Inflammatory macrophage treated with lipopolysaccharide for 4 hours (primary cell): ENCODE data around the gene MYO3B.
"Not testable (repeated sequence)": the region's sequence is repeated elsewhere in the genome, so short reads cannot be mapped to it uniquely, and the experiment has no call there.

Source experiments
- DNase-seq: peaks from one replicate; pipeline ENCODE4 v3.0.0-alpha.2; 2020

MYO3B gene

GRCh38 chr2:170530284-170530745, 352.4 kb downstream of the MYO3B start:
- DNase-seq, result no peak

- no peak for DNase-seq
Measured at GRCh38 chr2:170530803-170531564, 353.0 kb downstream of the MYO3B start.

DNA sequence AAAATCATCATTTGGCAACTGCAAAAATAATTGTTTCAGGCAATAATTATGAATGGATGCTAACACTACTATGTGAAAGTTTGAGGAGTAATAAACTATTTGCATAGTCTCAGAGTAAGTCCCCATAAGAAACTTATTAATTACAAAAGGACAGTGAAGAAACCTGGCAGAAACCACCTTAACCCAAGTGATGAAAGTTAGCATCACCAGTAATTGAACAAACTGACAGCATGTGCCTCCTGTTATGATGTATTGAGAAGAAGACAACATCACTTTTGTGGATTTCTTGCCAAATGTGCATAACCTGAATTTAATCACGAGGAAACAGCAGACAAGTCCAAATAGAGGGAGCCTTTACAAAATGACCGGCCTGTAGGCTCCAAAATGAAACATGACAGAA, 353.9 kb downstream of the MYO3B start:
- DNase-seq, result no peak

DNA sequence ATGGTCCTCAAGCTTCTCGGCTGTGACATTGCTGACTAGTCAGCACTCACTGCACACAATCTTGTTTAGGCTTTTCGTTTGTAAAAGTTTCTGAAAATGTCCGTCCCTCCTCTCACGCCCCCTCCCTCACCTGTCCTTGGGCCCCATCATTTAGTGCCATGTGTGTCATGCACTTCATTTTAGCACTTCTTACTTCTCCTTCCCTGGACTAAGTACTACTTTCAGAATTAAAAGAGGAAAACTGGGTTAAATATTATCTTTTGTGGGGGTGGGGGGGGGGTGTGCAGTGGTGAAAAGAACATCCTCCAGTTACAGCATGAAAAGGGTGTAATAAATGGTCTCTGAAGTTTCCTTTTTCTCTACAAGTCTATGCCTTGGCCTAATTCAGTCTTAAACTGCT, 355.2 kb downstream of the MYO3B start:
- no peak for DNase-seq

DNA sequence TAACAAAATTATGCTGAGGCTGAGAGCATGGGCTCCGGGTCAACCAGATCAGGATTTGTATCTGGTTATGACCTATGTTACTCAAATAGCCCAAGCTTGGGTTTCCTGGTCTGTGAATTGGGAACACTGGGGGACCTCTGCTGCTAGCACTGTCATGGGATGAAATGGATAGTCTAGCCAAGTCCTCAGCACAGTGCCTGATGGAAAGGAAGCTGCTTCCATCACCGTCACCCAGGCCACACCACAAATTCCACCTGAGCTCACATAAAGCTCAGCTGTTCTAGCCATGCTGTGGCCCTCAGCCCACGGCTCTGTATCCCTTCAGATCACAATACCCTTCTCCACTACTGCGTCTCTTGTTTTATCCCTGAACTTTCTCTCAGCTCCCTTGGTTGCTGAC, 357.6 kb downstream of the MYO3B start:
- no peak for DNase-seq

- DNase-seq, result no peak
Measured at GRCh38 chr2:170544817-170545216, 366.9 kb downstream of the MYO3B start.

DNA sequence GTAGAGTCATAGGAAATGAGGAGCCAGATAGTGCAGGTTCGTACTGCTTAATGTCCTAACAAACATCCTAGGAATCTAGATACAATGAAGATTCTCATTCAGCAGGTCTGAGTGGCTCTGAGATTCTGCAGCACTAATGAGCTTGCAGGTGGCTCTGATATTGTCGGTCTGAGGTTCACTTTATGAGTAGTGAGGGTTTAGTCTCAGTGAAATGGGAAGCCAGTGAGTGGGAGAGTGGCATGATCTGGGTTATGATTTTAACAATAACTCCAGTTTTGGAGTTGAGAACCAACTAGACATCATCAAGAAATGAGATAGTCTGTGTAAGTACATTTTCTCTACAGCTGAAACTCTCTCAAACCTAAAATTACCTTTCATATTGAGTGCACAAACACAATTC, 370.4 kb downstream of the MYO3B start:
- no peak for DNase-seq

DNA sequence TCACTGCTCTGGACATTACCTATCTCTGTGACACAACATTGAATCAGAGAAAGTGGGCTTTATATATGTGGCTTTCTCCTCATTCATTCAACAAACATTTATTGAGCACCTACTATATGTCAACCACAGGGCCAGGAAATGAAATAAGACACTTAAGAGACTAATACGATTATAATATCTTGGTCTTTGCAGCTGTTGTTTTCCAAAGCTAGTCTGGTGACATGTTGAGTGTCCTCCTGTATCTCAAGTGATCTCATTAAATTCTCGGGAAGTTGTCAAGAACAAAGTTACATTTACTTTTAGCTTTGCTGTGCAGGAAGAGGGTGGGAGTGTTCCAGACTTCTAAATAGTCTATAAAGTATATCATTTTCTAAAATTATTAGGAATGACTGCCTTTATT, 372.6 kb downstream of the MYO3B start:
- no peak for DNase-seq

DNA sequence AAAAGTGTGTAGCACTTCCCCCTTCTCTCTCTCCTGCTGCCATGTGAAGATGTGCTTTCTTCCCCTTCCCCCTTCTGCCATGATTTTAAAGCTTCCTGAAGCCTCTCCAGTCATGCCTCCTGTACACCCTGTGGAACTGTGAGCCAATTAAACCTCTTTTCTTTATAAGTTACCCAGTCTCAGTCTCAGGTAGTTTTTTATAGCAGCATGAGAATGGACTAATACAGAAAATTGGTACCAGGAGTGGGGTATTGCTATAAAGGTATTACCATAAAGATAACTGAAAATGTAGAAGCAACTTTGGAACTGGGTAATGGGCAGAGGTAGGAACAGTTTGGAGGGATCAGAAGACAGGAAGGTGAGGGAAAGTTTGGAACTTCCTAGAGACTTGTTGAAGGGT, 374.0 kb downstream of the MYO3B start:
- DNase-seq, result not testable (repeated sequence)

- no peak for DNase-seq
Measured at GRCh38 chr2:170553748-170554147, 375.8 kb downstream of the MYO3B start.

- no peak for DNase-seq
Measured at GRCh38 chr2:170554278-170554955, 376.5 kb downstream of the MYO3B start.

DNA sequence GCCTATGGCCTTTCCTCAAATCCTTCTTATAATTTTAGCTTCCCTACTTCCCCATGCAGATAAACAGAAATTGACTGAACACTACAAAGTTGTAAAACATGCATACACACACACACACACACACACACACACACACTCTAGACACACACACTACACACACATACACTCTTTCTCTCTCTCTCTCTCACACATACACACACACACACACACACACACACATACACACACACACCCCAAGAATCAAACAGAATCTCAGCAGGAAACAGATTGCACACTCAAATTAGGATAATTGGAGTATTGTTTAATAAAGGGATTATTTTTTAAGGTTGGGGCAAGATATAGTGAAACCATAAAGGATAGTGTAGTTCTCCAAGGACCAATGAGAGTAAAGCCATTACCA, 385.0 kb downstream of the MYO3B start:
- DNase-seq, result no peak

DNA sequence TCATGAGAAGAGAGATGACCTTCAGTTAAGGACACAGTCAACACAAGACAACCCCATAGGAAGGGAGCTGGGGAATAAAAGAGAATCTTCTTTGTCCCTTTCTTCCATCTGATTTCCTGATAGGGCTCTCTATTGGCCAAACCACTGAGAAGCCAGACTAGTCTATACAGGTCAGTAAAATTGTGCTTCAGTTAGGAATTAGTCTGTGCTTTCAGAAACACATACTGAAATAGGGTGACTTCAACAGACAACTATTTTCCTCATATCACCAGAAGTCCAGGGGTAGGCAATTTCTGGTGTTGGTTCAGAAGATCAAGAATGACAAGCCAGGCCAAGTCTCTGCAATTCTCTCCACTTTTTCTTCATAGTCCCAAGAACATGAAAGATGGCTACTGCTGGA, 385.5 kb downstream of the MYO3B start:
- DNase-seq, result no peak

DNA sequence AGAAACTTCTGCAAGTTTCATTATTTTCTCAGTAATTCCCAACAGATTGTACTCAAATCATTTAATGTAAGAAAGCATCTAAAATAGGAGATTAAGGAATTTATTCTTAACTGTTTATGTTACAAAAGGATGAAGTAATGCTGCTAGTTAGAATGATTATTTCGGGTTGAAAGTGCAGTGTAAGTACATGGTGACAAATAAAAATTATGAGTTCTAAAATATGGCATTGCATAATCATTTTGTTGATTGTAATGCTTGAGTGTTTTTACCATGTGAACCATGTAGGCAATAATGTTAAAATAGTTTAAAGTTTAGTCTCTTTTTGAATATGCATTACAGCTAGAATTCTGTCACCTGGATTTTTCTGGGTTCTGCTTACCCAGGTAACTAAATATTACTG, 388.2 kb downstream of the MYO3B start:
- no peak for DNase-seq

GRCh38 chr2:170567429-170567828, 389.5 kb downstream of the MYO3B start:
- no peak for DNase-seq

GRCh38 chr2:170568511-170568910, 390.6 kb downstream of the MYO3B start:
- DNase-seq, result no peak

DNA sequence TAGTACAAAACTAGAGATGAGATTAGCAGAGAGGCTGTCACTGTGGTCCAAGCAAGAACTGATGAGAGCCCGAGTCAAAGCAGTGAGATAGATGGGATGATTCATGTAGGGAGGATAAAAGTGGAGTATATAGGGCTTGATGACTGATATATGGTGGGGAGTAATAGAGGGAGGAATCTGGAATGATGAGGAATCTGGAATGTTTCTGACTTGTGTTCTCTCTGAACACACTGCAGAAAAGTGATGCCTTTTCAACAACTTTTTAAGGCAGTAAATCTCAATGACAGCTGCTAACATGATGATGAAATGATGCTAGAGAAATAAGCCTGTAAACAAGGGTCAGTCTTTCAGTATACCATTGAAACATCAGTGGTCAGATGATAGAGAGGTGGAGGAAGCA, 393.7 kb downstream of the MYO3B start:
- DNase-seq, result no peak

GRCh38 chr2:170573671-170574070, 395.7 kb downstream of the MYO3B start:
- DNase-seq, result no peak

DNA sequence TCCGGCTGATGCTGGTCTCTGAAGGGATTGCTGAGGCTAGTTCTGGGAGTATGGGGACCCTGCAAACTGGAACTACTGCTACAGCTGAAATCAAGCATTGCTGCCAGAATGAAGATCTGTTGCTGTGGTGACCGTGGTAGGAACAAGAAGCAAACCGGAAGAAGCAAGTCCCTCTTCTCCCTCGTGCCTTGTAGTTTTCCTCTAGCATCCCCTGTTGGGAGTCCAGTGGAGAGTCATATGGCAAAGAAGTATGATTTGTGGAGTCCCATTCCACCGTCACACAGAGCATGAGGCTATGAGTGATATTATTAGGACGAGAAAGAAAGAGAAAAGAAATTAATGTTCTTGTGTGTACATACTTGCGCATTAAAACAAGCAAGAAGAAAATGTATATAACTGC, 398.3 kb downstream of the MYO3B start:
- no peak for DNase-seq

- no peak for DNase-seq
Measured at GRCh38 chr2:170577356-170577755, 399.4 kb downstream of the MYO3B start.

- no peak for DNase-seq
Measured at GRCh38 chr2:170578606-170579005, 400.7 kb downstream of the MYO3B start.

DNA sequence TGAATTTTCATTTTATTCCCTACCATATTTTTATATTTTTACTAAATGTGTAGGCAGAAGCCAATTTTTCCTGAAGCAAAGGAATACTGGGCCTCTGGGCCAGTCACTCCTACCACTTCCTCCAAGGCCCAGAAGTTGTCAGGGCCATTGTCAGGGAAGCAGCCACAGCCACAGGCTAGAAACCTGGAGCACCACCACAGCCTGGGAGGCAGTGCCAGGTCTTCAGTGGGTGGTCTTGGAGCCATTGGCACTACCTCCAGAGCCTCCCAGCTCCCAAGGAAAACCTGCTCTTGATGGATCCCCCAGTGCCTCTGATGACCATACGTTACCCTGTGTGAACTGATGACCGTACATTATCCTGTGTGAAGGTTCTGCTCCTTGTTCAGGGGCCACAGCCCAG, 401.6 kb downstream of the MYO3B start:
- no peak for DNase-seq

DNA sequence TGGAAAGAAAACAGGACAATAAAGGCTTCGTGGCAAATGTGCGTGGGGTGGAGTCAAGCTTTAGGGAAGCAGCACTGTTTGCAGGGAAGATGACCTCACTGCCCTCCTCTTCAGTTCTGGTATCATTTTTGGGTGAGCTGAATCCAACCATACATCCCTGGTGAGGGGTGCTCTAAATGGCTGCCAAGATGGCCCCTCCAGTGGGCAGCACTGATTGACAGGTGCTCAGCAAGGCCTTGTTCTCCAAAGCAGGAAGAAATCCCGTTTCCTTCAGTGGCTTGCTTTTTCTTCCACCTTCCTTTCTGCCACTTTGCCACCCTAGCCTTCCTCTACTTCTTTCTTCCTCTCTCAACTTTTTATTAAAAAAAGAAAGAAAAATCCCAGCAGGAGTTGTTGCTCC, 404.4 kb downstream of the MYO3B start:
- no peak for DNase-seq

DNA sequence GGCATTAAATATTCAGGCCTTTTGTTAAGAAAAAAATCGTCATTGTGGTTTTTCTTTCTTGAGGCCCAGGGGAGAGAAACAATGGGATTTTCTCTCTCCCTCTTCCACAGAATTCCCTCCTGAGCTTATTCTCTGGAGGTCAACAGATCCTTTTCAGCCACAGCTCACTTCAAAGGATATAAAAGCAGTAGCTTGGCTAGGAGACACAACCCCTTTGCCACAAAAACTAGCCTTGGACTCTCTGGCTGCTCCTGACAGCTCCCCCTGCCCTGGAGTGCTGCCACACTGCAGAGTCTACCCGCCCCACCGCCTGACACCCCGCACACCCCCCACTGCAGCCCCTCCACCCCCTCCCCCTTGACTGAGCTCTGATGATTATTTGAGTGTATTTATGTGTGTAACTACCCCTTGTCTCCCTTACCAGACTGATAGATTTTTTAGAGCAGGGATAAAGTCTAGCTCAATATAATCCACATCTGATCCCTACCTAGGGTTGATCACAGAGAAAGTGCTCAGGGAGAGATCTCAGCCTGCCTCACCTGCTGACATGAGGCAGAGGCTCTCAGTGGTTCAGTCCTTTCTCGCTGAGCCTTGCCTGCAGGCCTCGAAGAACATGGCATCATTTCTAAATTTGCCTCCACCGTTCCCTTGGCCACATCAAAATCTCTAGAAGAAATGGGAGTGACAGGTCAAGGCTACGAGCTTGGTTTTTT, 405.0 kb downstream of the MYO3B start:
- DNase-seq, result no peak
